H9 (cell line): ENCODE measurements around the gene PLXNB2. TPM values are rescaled to one million over a fixed set of nuclear protein-coding genes. Genes with fewer than 3 reads are reported as not detected.
A peak's percentile ranks its signal among the peaks of the same experiment; 100 is the strongest.

ENCODE experiments used
- DNase-seq: peaks from one replicate; pipeline ENCODE4 v3.0.0-alpha.2; 2017
- H2AFZ ChIP-seq: one replicate; pipeline ENCODE4 v1.6.1; 2013; ENCODE audit warnings: mild to moderate bottlenecking, low read length, control low read depth, moderate library complexity
- H2AK5ac ChIP-seq: 2 replicates; pipeline ENCODE4 v1.6.1; 2013; ENCODE audit warnings: low read length, control low read depth, mixed read lengths; ENCODE audit not compliant: insufficient read length
- H2BK120ac ChIP-seq: one replicate; pipeline ENCODE4 v1.6.1; 2013; ENCODE audit warnings: low read depth, mild to moderate bottlenecking, low read length, control low read depth, inconsistent platforms; ENCODE audit not compliant: poor library complexity, severe bottlenecking
- H2BK12ac ChIP-seq: 2 replicates; pipeline ENCODE4 v1.6.1; 2013; ENCODE audit warnings: low read length, control low read depth, mixed read lengths, low read depth; ENCODE audit not compliant: insufficient read length
- H2BK15ac ChIP-seq: 2 replicates; pipeline ENCODE4 v1.6.1; 2013; ENCODE audit warnings: low read depth, low read length, control low read depth
- H2BK20ac ChIP-seq: one replicate; pipeline ENCODE4 v1.6.1; 2013; ENCODE audit warnings: low read depth, mild to moderate bottlenecking, low read length, control low read depth, inconsistent platforms; ENCODE audit not compliant: poor library complexity, severe bottlenecking
- H2BK5ac ChIP-seq: 2 replicates; pipeline ENCODE4 v1.6.1; 2013; ENCODE audit warnings: low read length, control low read depth, mixed read lengths; ENCODE audit not compliant: insufficient read length
- H3K14ac ChIP-seq: 2 replicates; pipeline ENCODE4 v1.6.1; 2013; ENCODE audit warnings: low read length, control low read depth; ENCODE audit not compliant: insufficient read depth
- H3K18ac ChIP-seq: 2 replicates; pipeline ENCODE4 v1.6.1; 2013; ENCODE audit warnings: low read depth, mild to moderate bottlenecking, mixed read lengths, low read length, control low read depth; ENCODE audit not compliant: insufficient read length
- H3K23ac ChIP-seq: 2 replicates; pipeline ENCODE4 v1.6.1; 2013; ENCODE audit warnings: low read length, control low read depth, mixed read lengths, low read depth; ENCODE audit not compliant: insufficient read length
- H3K23me2 ChIP-seq: 2 replicates; pipeline ENCODE4 v1.6.1; 2013; ENCODE audit warnings: low read depth, mild to moderate bottlenecking, mixed read lengths, low read length, control low read depth; ENCODE audit not compliant: insufficient read length, poor library complexity, severe bottlenecking
- H3K27ac ChIP-seq: 2 replicates; pipeline ENCODE4 v1.5.1; 2013; ENCODE audit warnings: low read length, control low read depth, mixed read lengths, low read depth; ENCODE audit not compliant: insufficient read length
- H3K27me3 ChIP-seq: 2 replicates; pipeline ENCODE4 v1.6.1; 2013; ENCODE audit warnings: low read length, control low read depth, inconsistent platforms; ENCODE audit not compliant: insufficient read depth
- H3K4ac ChIP-seq: 2 replicates; pipeline ENCODE4 v1.6.1; 2013; ENCODE audit warnings: low read depth, mild to moderate bottlenecking, control low read depth, inconsistent platforms, low read length, moderate library complexity
- H3K4me1 ChIP-seq: 2 replicates; pipeline ENCODE4 v1.6.1; 2013; ENCODE audit warnings: low read length, control low read depth, inconsistent platforms; ENCODE audit not compliant: insufficient read depth
- H3K4me2 ChIP-seq: 2 replicates; pipeline ENCODE4 v1.6.1; 2013; ENCODE audit warnings: low read length, control low read depth, mixed read lengths; ENCODE audit not compliant: insufficient read length, insufficient read depth
- H3K56ac ChIP-seq: 2 replicates; pipeline ENCODE4 v1.6.1; 2013; ENCODE audit warnings: low read depth, mild to moderate bottlenecking, mixed read lengths, low read length, control low read depth; ENCODE audit not compliant: insufficient read length
- H3K79me1 ChIP-seq: 2 replicates; pipeline ENCODE4 v1.6.1; 2013; ENCODE audit warnings: low read depth, mild to moderate bottlenecking, moderate library complexity, low read length, control low read depth, inconsistent platforms; ENCODE audit not compliant: insufficient read depth, poor library complexity, severe bottlenecking
- H3K79me2 ChIP-seq: 2 replicates; pipeline ENCODE4 v1.6.1; 2013; ENCODE audit warnings: low read length, control low read depth, inconsistent platforms; ENCODE audit not compliant: insufficient read depth
- H3K9ac ChIP-seq: 2 replicates; pipeline ENCODE4 v1.6.1; 2013; ENCODE audit warnings: low read length, control low read depth, mixed read lengths; ENCODE audit not compliant: insufficient read length; ENCODE audit errors: extremely low read depth
- H3K9me3 ChIP-seq: one replicate; pipeline ENCODE4 v1.6.1; 2013; ENCODE audit warnings: low read depth, low read length, inconsistent platforms; ENCODE audit not compliant: control insufficient read depth
- H3T11ph ChIP-seq: one replicate; pipeline ENCODE4 v1.6.1; 2013; ENCODE audit warnings: mild to moderate bottlenecking, low read length, control low read depth, inconsistent platforms
- H4K20me1 ChIP-seq: one replicate; pipeline ENCODE4 v1.6.1; 2013; ENCODE audit not compliant: control insufficient read depth, insufficient read length, insufficient read depth
- H4K5ac ChIP-seq: 2 replicates; pipeline ENCODE4 v1.6.1; 2013; ENCODE audit warnings: low read depth, mild to moderate bottlenecking, mixed read lengths, low read length, control low read depth; ENCODE audit not compliant: insufficient read length
- H4K8ac ChIP-seq: replicated peaks from 2 replicates; pipeline ENCODE4 v1.6.1; 2013; ENCODE audit warnings: low read length, control low read depth, mixed read lengths, low read depth; ENCODE audit not compliant: insufficient read length
- H4K91ac ChIP-seq: 2 replicates; pipeline ENCODE4 v1.6.1; 2013; ENCODE audit warnings: low read depth, mild to moderate bottlenecking, moderate library complexity, mixed read lengths, low read length, control low read depth; ENCODE audit not compliant: insufficient read length
- H3K27ac Mint-ChIP-seq, 3 experiments: 2 replicates in 2 of 3; 3 replicates in 1 of 3; pipeline ENCODE4 v1.8.0; 2020 to 2021; ENCODE audit warnings: mixed read lengths in 3 of 3, mild to moderate bottlenecking in 1 of 3, moderate library complexity in 1 of 3
- H3K27me3 Mint-ChIP-seq: 2 replicates; pipeline ENCODE4 v1.8.0; 2021; ENCODE audit warnings: low read depth, mild to moderate bottlenecking, moderate library complexity, mixed read lengths
- H3K36me3 Mint-ChIP-seq, 3 experiments: 2 replicates in 2 of 3; 3 replicates in 1 of 3; pipeline ENCODE4 v1.8.0; 2020 to 2021; ENCODE audit warnings: low read depth in 3 of 3, mixed read lengths in 3 of 3; ENCODE audit not compliant: insufficient read depth in 1 of 3
- H3K4me1 Mint-ChIP-seq, 2 experiments: 2 replicates each; pipeline ENCODE4 v1.8.0; 2020; ENCODE audit warnings: mixed read lengths in 2 of 2
- H3K4me3 Mint-ChIP-seq, 2 experiments: 2 replicates in 1 of 2; 3 replicates in 1 of 2; pipeline ENCODE4 v1.8.0; 2020 to 2021; ENCODE audit warnings: mild to moderate bottlenecking in 2 of 2, mixed read lengths in 2 of 2, moderate library complexity in 1 of 2
- H3K9me3 Mint-ChIP-seq, 2 experiments: 2 replicates in 1 of 2; 3 replicates in 1 of 2; pipeline ENCODE4 v1.8.0; 2020; ENCODE audit warnings: mild to moderate bottlenecking in 2 of 2, mixed read lengths in 2 of 2, moderate library complexity in 1 of 2
- WGBS: extraction: QIAGEN DNeasy Blood & Tissue Kit; methylation state at CpG from one replicate; pipeline ENCODE4 v1.1.7; 2013; ENCODE audit warnings: missing lambda C conversion rate, low lambda C conversion rate, mixed read lengths; ENCODE audit not compliant: insufficient read length; ENCODE audit errors: extremely low coverage; 5-methylcytosine and 5-hydroxymethylcytosine counted together
- total RNA-seq: library from RNA; stranded (reverse); gene quantifications from 2 replicates; pipeline ENCODE4 v1.2.1, GENCODE V29; 2021
- TF ChIP-seq, protein P1 (sequence below): fragments of 200-600 bp; sonication (generic); conservative IDR thresholded peaks from 3 replicates; pipeline ENCODE4 v1.8.0; 2021; ENCODE audit warnings: antibody characterized with exemption, mild to moderate bottlenecking

Gene PLXNB2
- total RNA-seq, 1 experiment from 2014 or later: 87.6 TPM

- no peaks in the 10 kb centered on the region; the same call in 1 of the 2 replicates for H3K4me1 ChIP-seq
- H2BK12ac ChIP-seq: no peak overlapping the region
- H4K20me1 ChIP-seq: no peaks in the 10 kb centered on the region
- Mint-ChIP-seq H3K4me1 (peaks cover 22 to 35% of the 10 kb centered on the region in 2 experiments), H3K9me3 (no peaks in the 10 kb centered on the region), H3K4me3 (peak overlapping the region; percentile 96 to 98), H3K36me3 (peaks cover 2 to 25% (median 14%) of the 10 kb centered on the region in 3 experiments; a peak in 6 of 7 replicates), H3K27me3 (no peaks in the 10 kb centered on the region; the same call in 1 of the 2 replicates), H3K27ac (peak overlapping the region in 1 of 3 experiments; percentile 95; a peak in 1 of 7 replicates)
- no peak overlapping the region for H2AK5ac ChIP-seq
- H3K9me3 ChIP-seq: no peaks in the 10 kb centered on the region
- no peak overlapping the region for H3K14ac ChIP-seq
- H3K18ac ChIP-seq: no peak overlapping the region
- H2AFZ ChIP-seq: no peak overlapping the region
- H3K27me3 ChIP-seq: no peaks in the 10 kb centered on the region
- H2BK5ac ChIP-seq: no peak overlapping the region
- no peak overlapping the region for H3T11ph ChIP-seq
- peaks cover 6% of the 10 kb centered on the region; the same call in 1 of the 2 replicates for H3K79me2 ChIP-seq
- no peak overlapping the region for H2BK120ac ChIP-seq
- no peak overlapping the region for H2BK20ac ChIP-seq
- H3K9ac ChIP-seq: peak overlapping the region; percentile 56
- WGBS: no CpG with 5 or more reads among the region's 27 CpGs
- H3K4ac ChIP-seq: no peak overlapping the region
- no peak overlapping the region for H2BK15ac ChIP-seq
- TF ChIP-seq, protein P1, sequence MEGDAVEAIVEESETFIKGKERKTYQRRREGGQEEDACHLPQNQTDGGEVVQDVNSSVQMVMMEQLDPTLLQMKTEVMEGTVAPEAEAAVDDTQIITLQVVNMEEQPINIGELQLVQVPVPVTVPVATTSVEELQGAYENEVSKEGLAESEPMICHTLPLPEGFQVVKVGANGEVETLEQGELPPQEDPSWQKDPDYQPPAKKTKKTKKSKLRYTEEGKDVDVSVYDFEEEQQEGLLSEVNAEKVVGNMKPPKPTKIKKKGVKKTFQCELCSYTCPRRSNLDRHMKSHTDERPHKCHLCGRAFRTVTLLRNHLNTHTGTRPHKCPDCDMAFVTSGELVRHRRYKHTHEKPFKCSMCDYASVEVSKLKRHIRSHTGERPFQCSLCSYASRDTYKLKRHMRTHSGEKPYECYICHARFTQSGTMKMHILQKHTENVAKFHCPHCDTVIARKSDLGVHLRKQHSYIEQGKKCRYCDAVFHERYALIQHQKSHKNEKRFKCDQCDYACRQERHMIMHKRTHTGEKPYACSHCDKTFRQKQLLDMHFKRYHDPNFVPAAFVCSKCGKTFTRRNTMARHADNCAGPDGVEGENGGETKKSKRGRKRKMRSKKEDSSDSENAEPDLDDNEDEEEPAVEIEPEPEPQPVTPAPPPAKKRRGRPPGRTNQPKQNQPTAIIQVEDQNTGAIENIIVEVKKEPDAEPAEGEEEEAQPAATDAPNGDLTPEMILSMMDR: no peak
- H4K8ac ChIP-seq: no peak overlapping the region
- DNase-seq: no peak
- H4K91ac ChIP-seq: no peak overlapping the region
- H3K4me2 ChIP-seq: peak overlapping the region; percentile 92
- no peak overlapping the region for H3K56ac ChIP-seq
- no peak overlapping the region for H4K5ac ChIP-seq
- no peak overlapping the region for H3K23ac ChIP-seq
- peaks cover 20% of the 10 kb centered on the region for H3K23me2 ChIP-seq
- no peaks in the 10 kb centered on the region for H3K79me1 ChIP-seq
- no peak overlapping the region for H3K27ac ChIP-seq
Measured at GRCh38 chr22:50243685-50244419, 63.6 kb downstream of the PLXNB2 start.
